HS-5 (cell line): ENCODE data around the gene ROBO1.
"Not testable (repeated sequence)": the region's sequence is repeated elsewhere in the genome, so short reads cannot be mapped to it uniquely, and the experiment has no call there.

Source experiments
- DNase-seq: peaks from one replicate; pipeline ENCODE4 v3.0.0-alpha.2; 2012; ENCODE audit warnings: low read depth

Gene ROBO1

GRCh38 chr3:78798266-78798832 is 969.4 kb downstream of the ROBO1 start:
- no peak for DNase-seq

DNA sequence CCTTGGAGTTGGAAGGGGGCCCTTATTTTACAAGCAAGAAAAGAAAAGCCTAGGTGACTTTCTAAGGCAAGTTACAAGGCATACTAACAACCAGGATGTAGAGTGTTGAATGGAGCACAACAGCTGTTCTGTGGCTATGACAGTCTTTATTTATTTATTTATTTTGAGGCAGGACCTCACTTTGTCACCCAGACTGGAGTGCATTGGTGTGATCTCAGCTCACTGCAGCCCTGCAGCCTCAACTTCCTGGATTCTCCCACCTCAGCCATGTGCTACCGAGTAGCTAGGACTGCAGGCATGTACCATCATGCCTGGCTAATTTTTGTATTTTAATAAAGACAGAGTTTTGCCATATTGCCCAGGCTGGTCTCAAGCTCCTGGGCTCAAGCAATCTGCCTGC is 973.4 kb downstream of the ROBO1 start:
- DNase-seq, result no peak

DNA sequence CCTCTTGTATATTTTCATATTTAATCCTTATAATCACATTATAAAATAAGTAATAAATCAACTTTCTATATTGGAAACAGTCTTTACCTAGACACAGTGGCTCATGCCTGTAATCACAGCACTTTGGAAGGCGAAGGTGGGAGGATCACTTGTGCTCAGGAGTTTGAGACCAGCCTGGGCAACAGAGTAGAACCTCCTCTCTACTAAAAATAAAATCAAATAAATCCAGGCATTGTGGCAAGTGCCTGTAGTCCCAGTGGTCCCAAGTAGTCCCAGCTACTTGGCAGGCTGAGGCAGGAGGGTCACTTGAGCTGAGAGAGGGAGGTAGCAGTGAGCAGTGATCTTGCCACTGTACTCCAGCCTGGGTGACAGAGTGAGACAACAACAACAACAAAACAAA is 975.1 kb downstream of the ROBO1 start:
- no peak for DNase-seq

DNA sequence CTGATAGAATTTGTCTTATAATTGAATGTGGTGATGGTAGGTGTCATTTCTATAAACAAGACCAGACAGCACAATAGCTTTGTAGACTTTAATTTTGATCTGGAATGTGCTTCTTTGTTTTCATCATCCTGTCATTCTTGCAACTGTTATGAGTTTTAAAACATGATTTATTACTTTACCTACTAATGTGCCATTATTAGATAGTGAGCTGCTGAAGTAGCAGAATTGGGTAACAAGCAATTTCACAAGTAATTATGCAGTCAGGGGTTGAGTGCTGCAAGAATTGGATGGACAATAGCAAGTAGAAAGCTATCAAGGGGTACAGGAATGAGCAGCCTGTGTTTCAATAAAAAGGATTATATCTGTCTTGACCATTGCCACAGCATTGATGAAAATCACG is 975.6 kb downstream of the ROBO1 start:
- DNase-seq, result no peak

DNA sequence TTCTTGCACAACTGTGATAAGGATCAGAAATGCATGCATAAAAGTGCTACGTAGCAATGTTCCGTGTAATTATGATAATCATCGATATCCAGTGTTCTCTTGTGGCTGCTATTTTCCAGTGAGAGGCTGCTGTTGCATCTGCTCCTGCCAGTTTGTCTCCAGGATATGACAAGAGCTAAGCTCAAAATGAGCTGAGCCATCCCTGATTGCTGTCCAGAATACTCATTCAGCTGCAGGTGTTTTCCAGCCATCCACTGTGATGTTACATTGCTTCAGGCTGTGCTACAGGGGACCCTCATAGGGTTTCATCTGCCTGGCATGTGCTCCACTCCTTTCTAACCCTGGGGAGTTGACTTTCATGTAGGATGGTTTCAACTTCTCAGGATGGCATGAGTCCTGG is 976.0 kb downstream of the ROBO1 start:
- DNase-seq, result no peak

- no peak for DNase-seq
Observed at GRCh38 chr3:78788839-78789238, 979.0 kb downstream of the ROBO1 start.

DNA sequence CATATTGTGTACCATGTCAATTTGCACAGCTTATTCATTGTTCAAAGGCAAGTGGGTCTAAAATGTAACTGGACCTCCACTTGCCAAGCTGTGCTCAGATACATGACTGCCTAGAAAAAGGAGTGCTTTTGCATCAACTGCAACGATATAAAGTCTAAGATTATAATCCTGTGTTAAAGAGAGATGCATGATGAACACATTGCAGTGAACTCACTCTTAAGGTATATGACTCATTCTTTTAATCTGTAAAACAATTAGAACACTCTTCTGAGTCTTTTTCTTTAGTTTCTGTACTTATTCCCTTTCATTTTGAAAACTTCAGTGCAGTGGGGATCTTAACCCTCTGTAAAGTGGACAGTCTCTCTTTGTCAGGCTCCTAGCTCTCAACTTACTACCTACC is 982.8 kb downstream of the ROBO1 start:
- no peak for DNase-seq

GRCh38 chr3:78781351-78781750 is 986.4 kb downstream of the ROBO1 start:
- no peak for DNase-seq

DNA sequence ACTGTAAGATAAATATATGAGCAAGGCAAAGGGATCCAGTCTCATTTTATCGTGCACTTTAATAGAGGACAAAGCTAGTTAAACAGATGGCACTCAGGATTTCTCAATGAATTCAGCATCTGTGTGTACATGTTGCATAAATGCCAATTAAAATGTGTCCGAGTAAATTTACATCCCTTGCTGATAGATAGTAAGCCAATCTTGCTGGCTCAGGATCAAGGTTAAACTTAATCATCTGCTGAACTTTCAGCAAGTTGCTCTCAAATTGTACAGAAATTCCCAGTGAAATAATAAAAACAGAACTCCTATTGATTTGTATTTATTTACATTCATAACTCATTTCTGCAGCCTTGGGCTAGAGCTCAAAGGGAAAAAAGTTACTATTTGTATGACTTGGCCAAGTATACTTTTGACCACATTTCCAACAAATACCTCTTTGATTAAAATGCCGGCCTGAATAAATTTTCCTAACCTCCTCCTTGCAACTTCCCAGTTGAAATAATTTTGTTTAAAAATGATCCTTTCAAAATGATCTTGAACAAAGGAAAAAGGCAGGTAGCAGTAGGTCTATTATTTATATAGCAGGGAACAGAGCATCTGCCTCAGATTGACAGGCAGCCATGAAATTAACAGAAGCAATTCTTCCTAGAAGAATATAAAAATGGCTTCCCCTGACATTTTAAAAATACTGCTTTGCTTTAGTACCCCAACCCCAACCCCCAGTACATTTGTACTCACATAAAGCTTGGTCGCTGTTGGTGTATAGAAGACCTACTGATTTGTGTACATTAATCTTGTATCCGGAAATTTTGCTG is 1001.9 kb downstream of the ROBO1 start:
- DNase-seq, result no peak

- no peak for DNase-seq
Observed at GRCh38 chr3:78764634-78765033, 1003.2 kb downstream of the ROBO1 start.

- DNase-seq, result no peak
Observed at GRCh38 chr3:78762121-78762520, 1005.7 kb downstream of the ROBO1 start.

DNA sequence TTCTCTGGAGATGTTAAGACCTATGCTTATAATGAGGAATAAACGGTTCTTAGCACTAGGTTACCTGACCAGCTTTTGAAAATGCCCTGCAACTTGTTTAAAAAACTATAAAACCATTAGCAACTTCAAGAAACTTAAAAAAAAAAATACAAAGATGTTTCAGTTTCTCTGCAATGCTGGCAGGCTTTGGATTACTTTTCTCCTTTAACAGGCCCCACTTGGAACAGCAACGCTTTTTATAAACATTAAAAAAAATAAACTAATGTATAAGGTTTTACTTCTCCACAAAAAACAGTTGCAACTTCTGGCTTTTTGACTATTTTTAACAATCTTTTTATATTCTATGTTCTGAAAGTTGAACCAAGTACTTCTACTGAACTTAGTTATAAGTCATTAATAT is 1006.7 kb downstream of the ROBO1 start:
- DNase-seq, result no peak

- DNase-seq, result no peak
Observed at GRCh38 chr3:78757731-78758130, 1010.1 kb downstream of the ROBO1 start.

DNA sequence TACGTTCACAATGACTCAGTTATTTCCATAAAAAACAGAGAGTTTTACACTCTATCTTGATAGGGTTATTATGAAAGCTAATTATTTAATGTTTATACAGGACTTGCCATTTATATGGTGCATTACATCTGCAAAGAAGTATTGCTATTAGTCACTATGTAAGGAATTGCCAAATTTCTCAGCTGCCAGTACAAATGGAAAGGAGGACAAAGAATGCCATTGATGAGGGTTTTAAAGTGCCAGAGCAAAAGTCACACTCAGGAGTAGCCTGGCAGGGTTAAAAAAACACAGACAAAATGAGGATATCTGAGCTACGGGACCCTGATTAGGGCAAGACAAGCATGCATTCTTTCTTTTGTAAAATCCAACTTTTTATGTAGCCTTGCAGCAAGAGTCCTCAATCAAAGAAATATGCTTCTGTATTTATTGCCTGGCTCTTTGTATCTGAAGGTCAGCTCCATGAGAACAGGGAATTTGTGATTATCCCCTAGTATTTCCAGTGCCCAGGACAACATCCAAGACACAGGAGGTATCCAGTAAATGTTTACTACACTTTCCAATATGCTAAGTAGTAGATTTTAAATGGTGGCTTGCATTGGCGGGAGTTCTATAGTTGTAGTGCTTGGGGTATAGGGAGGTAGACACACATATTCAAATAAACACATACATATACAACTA is 1013.6 kb downstream of the ROBO1 start:
- no peak for DNase-seq

- DNase-seq, result no peak
Observed at GRCh38 chr3:78751266-78751665, 1016.5 kb downstream of the ROBO1 start.

- not testable (repeated sequence) for DNase-seq
Observed at GRCh38 chr3:78750291-78750690, 1017.5 kb downstream of the ROBO1 start.

- DNase-seq, result no peak
Observed at GRCh38 chr3:78749056-78749455, 1018.7 kb downstream of the ROBO1 start.

DNA sequence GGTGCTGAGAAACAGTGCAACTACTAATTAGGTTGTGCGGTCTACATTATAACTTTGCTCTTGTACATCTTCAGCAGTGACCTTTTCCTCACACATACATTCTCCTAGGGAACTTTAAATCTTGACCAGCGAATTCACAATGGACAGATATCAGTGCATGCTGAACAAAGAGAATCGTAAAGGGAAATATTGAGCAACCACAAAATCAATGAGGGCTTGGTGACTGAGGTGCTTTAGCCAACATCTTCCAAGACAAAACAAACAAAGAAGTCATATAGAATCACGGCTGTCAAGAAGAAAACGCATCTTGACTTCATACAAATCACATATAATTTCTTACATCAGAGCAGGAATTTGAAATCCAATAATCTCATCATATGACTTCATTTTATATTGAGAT is 1022.0 kb downstream of the ROBO1 start:
- no peak for DNase-seq

- no peak for DNase-seq
Observed at GRCh38 chr3:78742491-78742890, 1025.3 kb downstream of the ROBO1 start.

DNA sequence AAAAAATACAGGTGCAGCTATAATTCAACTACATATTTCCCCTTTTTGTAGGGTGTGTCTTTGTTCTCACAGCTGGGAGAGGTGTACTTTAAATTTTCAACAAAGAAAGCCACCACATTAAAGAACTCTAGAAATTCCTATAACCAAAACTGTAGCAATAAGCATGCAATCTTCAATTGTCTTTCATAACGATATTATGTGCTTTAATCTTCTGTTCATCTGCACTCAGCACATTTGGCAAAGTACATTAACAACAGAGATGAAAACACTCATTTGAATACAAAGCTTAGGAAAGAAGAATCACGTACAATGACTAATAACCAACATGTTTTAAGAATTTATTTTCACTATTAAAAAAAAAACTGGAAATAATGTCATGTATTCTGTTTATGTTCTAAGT is 1025.8 kb downstream of the ROBO1 start:
- no peak for DNase-seq

GRCh38 chr3:78741066-78741645 is 1026.6 kb downstream of the ROBO1 start:
- no peak for DNase-seq

DNA sequence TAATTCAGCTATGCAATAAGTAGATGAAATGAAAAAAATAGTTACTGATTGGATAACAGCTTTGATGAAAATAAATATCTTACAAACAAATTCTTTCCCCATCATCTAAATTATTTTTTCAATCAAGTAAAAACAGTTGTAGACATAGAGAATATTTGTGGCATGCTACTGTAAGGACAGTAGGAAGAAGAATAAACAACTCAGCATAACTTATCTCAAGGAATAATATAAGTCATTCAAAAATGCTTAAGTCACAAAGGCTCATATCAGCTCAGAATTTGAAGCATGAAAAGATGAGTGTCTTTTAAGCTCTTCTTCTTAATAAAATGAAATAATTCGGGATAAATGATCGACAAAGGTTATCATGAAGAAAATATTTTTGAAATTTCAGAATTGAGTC is 1029.0 kb downstream of the ROBO1 start:
- DNase-seq, result no peak

- DNase-seq, result no peak
Observed at GRCh38 chr3:78737988-78738387, 1029.8 kb downstream of the ROBO1 start.
